GM19328 (cell line): Measurements from ENCODE around the gene BBS5.
"Not testable (repeated sequence)": the region's sequence is repeated elsewhere in the genome, so short reads cannot be mapped to it uniquely, and the experiment has no call there.

Experiments
- ATAC-seq: cut with Tn5 transposase; IDR thresholded peaks from one replicate; pipeline ENCODE4 v1.9.1; 2021; ENCODE audit warnings: mild to moderate bottlenecking, moderate library complexity; ENCODE audit not compliant: unreplicated experiment

BBS5 gene

DNA sequence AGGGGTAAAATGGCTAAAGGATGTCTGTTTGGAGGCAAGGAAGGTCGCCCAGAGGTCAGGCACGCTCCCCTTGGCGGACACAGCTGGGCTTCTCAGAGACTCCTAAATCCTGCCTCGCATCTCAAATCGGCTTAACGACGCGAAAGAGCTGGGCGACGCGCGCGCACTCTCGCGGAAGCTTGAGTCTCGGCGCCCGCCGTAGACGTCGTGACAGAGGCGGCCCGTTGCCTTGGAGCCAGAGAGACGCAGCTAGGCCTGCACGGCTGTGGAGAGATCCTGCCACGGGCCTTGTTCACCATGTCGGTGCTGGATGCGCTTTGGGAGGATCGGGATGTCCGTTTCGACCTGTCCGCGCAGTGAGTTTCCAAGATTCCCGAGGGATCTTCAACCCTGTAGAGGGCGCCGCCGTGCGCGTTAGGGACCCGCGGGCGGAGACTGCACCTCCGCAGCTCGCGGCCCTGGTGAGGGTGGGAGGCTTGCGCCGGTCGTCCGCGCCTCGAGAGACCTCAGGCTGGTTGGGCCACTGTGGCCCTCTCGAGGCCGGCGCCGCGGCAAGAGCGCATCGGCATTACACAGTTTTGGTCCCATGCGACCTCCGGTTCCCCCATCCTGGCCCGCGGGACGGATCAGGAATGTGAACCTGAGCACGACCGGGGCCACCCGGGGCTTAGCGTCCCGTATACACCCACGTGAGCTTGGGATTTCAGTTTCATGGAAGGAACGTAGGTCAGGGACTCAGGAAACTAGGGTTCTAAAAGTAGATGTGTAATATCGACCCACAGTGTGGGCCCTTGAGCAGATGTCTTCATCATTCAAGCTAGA, at the start of gene BBS5:
Gene BBS5 (plus strand): TSS at position 238 of the 822 bp plus-strand sequence. CDS start 60 bp downstream, at position 298.
- ATAC-seq: peak; percentile 97

DNA sequence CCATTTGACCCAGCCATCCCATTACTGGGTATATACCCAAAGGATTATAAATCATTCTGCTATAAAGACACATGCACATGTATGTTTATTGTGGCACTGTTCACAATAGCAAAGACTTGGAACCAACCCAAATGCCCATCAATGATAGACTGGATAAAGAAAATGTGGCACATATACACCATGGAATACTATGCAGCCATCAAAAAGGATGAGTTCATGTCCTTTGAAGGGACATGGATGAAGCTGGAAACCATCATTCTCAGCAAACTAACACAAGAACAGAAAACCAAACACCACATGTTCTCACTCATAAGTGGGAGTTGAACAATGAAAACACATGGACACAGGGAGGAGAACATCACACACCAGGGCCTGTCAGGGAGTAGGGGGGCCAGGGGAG, 47.5 kb upstream of the BBS5 start:
- not testable (repeated sequence) for ATAC-seq

DNA sequence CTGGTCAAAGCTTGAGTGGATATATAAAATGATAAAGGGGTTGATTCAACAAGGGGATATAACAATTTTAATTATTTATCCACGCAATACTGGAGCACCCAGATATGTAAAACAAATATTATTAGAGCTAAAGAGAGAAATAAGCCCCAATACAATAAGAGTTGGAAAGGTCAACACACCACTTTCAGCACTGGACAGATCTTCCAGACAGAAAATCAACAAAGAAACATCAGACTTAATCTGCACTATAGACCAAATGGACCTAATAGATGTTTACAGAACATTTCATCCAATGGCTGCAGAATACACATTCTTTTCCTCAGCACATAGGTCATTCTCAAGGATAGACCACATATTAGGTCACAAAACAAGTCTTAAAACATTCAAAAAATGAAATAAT, 45.1 kb upstream of the BBS5 start:
- not testable (repeated sequence) for ATAC-seq

DNA sequence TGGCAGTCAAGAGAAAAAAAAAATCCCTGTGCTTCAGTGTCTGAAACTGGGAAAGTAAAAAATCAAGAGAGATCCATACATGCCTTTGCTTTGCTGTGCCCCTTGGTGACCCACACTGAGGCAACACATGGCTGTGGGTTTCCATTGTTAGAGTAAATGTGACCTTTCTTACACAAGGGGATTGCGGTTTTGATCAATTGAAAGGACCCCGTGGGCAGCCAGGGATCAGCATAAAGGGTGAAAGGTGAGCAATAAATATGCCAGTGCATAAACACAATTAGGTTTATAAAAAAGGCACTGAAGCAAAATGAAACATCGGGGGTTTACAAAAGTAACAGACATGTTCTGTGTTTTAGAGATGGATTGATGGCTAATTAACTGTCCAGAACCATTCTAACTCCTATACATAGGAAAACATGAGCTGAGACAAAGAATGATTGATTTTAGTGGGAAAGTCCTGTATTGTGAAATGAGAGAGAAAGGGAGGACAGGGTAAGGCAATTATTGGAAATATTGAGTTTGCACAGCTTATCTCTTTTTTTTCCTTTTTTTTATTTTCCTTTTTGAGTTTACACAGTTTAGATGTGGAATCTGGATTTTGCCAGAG, 40.7 kb upstream of the BBS5 start:
- no peak for ATAC-seq

DNA sequence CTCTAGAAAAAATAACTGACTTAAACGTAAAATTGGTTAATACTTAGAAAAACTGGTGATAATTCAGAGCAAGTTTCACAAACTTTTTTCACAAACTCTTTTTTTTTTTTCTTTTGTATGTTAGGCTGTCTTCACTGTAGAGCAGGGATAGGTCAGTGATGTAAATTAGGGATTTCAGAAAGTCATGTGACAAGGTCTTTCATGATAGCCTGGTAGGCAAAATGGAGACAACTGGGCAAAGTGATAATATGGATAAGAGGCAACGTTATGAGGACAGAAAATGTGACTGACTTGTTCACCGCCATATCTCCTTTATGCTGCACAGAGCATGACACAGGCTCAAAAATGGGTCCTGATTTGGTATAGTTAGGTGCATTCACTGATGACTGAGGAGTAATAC, 39.4 kb upstream of the BBS5 start:
- ATAC-seq: no peak

DNA sequence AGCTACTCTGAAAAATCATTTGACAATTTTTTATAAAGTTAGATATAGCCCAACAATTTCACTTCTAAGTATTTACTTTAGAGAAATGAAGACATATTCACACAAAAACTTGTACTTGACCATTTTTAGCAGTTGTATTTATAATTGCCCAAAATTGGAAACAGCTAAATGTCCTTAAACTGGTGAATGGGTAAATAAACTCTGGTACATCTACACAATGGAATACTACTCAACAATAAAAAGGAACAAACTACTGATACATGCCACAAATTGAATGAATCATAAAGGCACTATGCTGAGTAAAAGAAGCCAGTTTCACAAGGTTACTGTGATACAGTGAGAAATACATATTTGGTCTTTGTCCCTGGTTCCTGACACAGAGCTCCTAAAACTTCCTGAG, 32.8 kb upstream of the BBS5 start:
- no peak for ATAC-seq

DNA sequence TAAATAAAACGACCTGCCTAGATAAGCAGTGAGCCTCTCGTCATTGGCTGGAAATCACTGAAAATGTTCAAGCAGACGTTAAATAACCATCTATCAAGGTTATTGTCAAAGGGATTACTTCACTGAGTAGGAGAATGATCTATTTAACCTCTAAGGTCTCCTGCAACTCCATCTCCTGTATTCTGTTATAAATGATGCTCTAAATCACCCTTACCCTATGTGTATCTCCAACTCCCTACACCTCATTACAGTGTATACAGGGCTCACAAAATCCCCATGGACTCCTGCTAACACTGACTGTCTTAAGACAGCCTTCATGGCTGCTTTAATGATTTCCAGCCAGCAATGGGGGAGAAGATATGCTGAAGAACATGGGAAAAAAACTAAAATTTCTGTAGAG, 31.0 kb upstream of the BBS5 start:
- no peak for ATAC-seq

DNA sequence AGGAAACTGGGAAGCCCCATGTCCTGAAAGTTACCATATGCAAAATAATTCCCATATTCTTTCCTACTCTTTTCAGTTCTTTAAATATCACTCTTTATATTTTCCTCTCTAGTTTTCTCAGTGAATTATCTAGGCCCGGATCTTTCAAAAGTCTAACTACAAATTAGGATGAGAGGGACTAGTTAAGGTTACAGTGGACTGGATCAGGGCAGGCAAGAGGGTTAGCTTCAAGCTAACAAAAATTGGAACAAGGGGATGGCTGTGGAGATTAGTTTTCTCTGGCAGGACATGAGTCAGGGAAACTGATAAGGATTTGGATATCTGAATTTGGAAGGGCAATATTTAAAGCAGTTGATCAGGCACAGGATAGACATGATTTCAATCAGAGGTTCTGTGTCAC, 30.4 kb upstream of the BBS5 start:
- no peak for ATAC-seq

DNA sequence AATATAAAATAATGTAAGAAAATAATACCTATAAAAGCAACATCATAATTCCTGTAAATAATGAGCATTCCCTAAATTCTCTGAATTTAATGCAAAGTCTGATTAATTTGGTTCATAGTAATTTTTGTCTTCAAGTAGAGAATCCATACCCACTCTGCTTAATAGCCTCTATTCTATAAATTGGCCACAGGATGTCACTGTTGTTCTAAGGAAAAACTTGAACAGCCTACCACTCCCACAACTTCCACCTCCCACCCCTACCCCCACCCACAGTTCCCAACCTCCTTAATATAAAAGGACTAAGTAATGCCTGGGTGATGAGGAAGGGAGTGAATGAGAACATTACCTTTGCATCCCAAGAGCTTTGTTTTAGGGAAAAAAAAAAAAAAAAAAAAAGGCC, 27.2 kb upstream of the BBS5 start:
- ATAC-seq: no peak

DNA sequence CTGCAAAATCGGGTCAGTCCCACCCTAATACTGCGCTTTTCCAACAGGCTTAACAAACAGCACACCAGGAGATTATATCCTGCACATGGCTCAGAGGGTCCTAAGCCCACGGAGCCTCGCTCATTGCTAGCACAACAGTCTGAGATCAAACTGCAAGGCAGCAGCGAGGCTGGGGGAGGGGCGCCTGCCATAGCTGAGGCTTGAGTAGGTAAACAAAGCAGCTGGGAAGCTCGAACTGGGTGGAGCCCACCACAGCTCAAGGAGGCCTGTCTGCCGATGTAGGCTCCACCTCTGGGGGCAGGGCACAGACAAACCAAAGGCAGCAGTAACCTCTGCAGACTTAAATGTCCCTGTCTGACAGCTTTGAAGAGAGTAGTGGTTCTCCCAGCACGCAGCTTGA, 26.2 kb upstream of the BBS5 start:
- ATAC-seq: not testable (repeated sequence)

DNA sequence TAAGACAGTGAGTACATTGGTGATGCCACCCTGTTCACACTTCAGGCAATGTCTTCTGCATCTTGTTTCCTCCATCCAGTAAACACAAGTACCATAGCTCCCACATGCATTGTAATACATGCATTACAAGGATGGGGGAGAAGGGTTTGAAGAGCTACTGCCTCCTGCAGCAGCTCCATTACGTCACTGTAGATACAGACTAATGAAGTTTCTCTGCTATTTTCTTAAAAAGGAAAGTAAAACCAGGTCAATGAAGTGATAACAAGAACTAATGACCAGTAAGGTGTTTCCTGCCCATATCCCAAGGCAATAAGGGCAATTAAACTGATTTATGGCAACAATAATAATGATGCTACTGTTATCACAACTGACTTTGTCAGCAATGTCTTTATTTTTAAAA, 18.2 kb upstream of the BBS5 start:
- ATAC-seq: no peak

DNA sequence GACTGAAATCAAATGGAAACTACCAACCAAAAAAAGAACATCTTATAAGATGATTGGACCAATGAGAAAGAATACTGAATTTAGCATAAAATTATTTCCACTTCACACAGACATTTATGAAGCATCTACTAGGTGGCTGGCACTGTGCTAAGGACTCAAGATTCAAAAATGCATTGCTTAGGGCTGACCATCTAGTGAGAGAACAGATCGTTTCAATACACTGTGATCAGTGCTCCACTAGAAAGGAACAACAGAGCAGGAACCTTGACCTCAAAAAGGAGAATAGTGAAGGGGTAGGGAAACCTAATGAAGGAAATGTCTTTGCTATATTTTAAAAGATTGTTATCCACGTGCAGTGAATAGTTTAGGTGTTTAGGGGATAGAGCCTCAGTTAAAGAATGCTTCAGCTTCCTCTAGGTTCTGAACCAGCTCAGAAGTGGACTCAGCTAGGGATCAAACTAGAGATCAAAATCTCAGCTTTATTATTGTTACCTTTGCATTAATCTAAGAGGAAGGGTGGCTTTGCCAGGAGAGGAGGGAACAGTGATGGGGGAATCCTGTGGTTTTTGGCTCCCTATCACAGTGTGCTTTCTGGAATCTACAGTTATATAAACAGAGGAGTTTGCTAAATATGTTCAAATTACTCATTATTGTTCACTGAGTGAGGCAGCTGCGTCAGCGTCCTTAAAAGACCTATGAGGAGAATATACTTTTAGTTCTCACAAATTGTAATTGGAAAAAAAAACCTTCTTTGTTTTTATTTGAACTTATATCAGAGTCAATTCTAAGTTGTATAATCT, 16.2 kb upstream of the BBS5 start:
- ATAC-seq: no peak

DNA sequence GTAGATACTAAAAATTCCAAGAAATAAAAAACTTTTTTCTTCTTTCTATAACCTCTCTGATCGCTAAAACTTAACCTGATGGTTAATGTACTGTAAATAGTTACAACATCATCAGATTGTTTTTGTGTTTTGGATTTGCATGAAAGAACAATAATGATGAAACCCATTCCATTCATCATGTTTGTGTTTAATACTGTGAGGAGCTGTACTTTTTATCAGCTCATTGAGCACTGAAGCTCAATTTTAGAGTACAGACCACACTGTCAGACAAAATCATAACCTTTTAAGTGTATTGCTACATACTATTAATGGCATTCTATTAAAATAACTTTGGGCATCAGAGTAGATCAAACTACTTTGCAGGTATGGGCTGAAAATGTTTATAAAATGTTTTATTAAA, 14.8 kb upstream of the BBS5 start:
- no peak for ATAC-seq

DNA sequence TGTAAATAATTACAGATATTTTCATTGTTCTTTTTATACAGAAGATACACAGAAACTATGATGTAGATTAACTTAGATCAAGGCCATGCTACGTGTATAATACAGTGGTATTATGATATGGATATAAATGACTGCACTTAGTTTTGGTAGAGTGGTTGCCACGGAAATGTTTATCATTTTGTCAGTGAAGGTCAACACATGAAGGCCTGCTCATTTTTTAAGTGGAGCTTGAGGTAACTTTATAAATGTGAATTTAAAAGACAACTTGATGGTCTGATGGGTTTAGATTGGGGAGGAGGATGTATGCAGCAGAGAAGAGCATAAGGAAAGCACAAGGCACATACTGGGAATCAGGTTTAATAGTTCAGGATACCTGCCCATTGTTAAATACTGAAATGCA, 14.4 kb upstream of the BBS5 start:
- ATAC-seq: no peak

DNA sequence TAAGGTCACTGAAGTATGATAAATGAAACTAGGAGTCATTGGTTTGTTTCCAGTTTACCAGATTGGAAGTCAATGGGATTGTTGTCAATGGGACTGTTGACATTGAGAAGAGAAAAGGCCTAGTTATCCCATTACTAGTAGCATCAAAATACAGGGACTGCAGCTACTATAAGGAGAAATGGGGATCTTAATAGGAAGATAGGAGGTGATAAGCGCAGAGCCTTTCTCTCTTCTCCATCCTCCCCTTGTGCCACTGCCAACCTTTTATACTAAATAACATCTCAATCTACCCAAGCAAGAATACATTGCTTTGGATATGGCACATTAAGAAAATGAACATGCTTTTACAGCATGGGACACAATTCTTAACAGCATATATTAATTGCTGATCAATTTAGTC, 10.5 kb upstream of the BBS5 start:
- ATAC-seq: no peak

DNA sequence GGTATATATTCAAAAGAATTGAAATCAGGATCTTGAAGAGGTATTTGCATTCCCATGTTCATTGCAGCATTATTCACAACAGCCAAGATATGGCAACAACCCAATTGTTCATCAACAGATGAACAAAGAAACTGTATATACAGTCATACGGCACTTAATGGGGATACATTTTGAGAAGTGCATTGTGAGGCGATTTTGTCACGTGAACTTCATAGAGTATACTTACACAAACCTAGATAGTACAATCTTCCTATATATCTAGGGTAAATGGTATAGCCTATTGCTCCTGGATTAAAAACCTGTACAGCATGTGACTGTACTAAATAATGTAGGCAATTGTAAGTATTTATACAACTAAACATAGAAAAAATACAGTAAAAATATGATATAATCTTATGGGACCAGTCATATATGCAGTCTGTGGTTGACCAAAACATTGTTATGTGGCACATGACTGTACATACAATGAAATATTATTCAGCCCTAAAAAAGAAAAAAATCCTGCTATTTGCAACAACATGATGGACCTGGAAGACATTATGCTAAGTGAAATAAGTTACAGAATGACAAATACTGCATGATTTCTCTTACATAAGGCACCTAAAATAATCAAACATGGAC, 9.2 kb upstream of the BBS5 start:
- ATAC-seq: no peak

DNA sequence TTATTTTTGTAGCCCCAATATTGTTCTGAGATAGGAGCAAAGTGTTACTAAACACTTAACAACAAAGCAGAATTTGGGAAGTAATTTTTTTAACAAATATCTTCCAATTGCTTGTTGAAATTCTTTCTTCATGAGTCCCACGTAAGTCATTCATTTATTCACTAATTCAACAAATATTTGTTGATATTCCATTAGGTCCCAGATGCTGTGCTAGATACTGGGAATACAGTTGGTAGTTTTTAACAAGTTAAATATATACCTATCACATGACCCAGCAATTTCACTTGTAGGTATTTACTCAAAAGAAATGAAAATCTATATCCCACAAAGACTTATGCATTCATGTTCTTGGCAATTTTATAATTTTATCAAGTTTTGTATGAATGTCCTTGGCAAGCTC, 7.0 kb upstream of the BBS5 start:
- no peak for ATAC-seq

DNA sequence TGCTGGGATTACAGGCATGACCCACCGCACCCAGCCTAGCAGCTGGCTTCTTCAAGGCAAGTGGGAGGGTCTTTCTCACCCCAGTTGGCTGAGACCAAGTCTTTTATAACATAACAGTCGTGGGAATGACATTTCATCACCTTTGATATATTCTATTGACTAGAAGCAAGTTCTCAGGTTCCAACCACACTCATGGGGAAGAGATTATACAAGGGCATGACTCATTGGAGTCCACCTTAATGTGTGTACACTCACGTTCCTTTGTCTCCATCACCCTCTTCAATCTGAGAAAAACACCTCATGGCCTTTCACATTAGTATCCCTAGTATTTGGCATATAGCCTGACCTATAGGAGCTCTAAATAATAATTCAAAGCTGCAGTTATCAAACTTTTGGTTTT, 2.8 kb upstream of the BBS5 start:
- ATAC-seq: no peak

DNA sequence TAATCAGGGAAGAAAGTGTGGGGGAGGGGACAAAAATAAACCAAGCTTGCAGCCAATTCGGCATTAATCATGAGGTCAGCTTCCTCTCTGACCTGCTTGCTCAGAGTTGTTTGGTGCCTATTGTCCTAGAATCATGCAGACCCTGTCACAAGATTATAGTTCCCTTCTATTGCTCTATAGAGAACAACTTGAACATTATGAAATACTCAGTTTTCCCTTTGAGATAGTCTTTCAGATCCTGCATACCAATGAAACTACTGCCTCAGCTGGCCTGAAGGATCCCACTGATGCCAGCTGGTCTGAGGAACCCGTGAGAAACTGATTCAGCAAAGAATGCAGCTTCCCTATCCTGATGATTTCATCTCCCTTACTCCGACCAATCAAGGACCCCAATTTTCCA, 955 bp upstream of the BBS5 start:
- no peak for ATAC-seq

DNA sequence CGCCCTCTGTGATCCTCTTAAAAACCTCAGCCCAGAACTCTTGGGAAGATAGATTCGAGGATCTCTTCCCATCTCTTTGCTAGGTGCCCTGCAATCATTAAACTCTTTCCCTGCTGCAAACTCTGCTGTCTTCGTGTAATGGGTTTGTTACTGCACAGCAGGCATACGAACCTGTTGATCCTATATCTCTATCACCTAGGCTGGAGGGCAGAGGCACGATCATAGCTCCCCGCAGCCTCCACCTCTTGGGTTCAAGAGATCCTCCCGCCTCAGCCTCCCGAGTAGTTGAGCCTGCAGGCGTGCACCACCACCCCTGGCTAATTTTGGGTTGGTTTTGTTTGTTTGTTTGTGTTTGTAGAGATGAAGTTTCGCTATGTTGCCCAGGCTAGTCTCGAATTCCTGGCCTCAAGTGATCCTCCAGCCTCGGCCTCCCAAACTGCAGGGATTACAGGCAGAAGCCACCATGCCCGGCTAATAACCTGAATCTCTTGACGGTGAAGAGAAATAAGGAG, 493 bp upstream of the BBS5 start:
- no peak for ATAC-seq

DNA sequence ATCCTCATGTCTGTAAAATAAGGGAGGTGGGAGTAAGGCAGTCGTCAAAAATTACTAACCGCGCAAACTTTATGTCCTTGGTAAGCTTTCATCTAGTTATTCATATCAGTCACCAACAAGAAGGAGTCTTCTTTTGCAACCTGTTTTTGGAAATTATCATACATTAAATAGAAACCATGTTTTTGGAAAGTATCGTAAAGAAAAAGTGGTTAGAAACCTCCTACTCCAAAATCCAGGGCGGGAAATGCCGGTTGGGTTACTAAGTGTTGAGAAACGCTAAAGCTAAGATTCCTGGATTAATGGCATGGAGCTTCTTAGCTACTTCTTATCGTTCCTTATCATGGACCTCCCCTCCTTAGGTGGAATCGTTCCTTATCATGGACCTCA, 778 bp downstream of the BBS5 start:
- ATAC-seq: no peak
